ENCODE data around the gene CRYGD. TPM values are rescaled to one million over a fixed set of nuclear protein-coding genes. Genes with fewer than 3 reads are reported as not detected.
"Not testable (repeated sequence)": the region's sequence is repeated elsewhere in the genome, so short reads cannot be mapped to it uniquely, and the experiment has no call there.

Gene CRYGD
- total RNA-seq, 1 donor from 2014 or later, result not detected

DNA sequence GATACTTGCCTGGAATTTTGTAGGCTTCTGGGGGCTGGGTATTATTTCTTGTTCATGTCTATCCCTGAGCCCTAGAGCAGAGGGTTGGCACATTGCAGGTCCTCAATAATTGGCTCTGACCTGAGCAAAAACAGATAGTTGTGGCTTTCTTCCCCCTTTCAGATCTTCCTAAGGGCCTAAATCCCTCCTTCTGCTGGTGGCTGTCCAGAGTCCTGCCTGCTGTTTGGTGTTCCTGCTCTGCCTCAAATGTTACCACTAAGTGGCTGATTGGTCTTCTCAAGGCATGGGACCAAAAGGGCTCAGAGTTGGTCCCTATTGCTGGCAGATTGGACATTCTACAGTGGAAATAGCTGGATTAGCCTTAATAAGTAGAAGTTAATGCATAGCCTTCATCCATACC, 22.7 kb upstream of the CRYGD start:
- Mint-ChIP-seq H3K4me1 (ENCODE audit: low read depth) (peaks cover 9% of the 10 kb centered on the region), H3K27ac (no peak overlapping the region), H3K27me3 (no peaks in the 10 kb centered on the region), H3K4me3 (ENCODE audit: low read depth) (no peak overlapping the region), H3K36me3 (ENCODE audit: insufficient read depth) (no peaks in the 10 kb centered on the region), H3K9me3 (ENCODE audit: low read depth) (peaks cover 10% of the 10 kb centered on the region)
- TF ChIP-seq, protein P1, sequence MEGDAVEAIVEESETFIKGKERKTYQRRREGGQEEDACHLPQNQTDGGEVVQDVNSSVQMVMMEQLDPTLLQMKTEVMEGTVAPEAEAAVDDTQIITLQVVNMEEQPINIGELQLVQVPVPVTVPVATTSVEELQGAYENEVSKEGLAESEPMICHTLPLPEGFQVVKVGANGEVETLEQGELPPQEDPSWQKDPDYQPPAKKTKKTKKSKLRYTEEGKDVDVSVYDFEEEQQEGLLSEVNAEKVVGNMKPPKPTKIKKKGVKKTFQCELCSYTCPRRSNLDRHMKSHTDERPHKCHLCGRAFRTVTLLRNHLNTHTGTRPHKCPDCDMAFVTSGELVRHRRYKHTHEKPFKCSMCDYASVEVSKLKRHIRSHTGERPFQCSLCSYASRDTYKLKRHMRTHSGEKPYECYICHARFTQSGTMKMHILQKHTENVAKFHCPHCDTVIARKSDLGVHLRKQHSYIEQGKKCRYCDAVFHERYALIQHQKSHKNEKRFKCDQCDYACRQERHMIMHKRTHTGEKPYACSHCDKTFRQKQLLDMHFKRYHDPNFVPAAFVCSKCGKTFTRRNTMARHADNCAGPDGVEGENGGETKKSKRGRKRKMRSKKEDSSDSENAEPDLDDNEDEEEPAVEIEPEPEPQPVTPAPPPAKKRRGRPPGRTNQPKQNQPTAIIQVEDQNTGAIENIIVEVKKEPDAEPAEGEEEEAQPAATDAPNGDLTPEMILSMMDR (IDR thresholded peaks at IDR 0.05; ENCODE audit: unreplicated experiment), result no peak
- DNase-seq (ENCODE audit: low spot score, unreplicated experiment), result no peak

DNA sequence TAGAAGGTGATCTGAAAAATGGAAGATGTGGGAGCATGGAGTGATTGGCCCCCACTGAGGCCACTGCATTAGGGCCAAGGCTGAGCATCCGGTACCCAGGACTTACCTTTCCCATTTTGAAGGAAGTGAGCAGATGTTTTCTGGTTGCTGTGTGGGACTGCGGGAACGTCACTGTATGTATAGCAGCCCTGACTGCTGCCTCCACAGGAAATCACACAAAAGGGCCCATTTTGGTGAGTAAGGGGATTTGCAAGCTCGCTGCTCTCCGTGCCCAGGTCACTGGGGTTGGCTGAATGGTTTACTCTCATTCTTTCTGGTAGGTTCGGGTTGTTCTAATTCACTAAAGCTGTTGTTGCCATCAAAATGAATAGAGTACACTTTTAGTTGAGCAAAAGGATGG, 21.7 kb upstream of the CRYGD start, which contains the start of gene CRYGB:
CRYGB (minus strand) TSS at position 153 of the 400 bp plus-strand sequence; CDS start at position 115, 38 bp downstream.
- TF ChIP-seq, protein P1 (IDR thresholded peaks at IDR 0.05; ENCODE audit: unreplicated experiment), result no peak
- Mint-ChIP-seq H3K9me3 (ENCODE audit: low read depth) (peaks cover 6% of the 10 kb centered on the region), H3K36me3 (ENCODE audit: insufficient read depth) (no peaks in the 10 kb centered on the region), H3K27me3 (no peaks in the 10 kb centered on the region), H3K27ac (no peak within 1 kb of the TSS), H3K4me1 (ENCODE audit: low read depth) (peaks cover 9% of the 10 kb centered on the region), H3K4me3 (ENCODE audit: low read depth) (no peak within 1 kb of the TSS)
- no peak for DNase-seq (ENCODE audit: low spot score, unreplicated experiment)

DNA sequence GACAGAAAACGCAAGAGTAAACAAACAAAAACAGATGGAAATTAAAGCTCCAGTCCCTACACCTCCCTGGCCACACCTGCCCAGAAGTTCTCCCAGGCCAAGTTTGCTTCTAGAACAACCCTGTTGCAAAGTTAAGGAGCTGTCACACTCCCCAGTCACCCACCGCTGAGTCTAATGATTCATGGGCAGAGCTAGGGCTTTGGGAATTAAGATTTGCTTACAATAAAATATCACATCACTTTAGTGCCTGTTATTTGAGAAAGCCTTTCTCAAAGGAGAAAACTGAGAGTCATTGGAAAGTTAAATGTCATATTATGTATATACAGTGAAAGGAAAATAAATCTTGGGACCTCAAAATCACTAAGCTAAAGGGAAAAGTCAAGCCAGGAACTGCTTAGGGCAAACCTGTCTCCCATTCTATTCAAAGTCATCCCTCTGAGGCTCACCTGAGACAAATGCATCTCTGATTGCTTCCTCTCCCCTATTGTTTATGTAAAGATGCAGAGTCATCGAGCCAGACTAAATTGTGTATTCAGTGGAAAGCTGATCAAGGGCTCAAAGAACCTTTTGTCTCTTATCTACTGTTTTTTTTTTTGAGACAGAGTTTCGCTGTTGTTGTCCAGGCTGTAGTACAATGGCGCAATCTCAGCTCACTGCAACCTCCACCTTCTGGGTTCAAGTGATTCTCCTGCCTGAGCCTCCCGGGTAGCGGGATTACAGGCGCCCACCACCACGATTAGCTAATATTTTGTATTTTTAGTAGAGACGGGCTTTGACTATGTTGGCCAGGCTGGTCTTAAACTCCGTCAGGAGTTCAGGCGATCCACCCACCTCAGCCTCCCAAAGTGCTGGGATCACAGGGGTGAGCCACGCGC, 18.8 kb upstream of the CRYGD start:
- peaks cover 3% of the 10 kb centered on the region for H3K9me3 Mint-ChIP-seq (ENCODE audit: low read depth)
- H3K36me3 Mint-ChIP-seq (ENCODE audit: insufficient read depth), result no peaks in the 10 kb centered on the region
- H3K4me1 Mint-ChIP-seq (ENCODE audit: low read depth), result peaks cover 9% of the 10 kb centered on the region
- H3K27ac Mint-ChIP-seq, result peak overlapping the region; percentile 78
- TF ChIP-seq, protein P1 (IDR thresholded peaks at IDR 0.05; ENCODE audit: unreplicated experiment), result no peak
- no peak overlapping the region for H3K4me3 Mint-ChIP-seq (ENCODE audit: low read depth)
- no peak for DNase-seq (ENCODE audit: low spot score, unreplicated experiment)
- no peaks in the 10 kb centered on the region for H3K27me3 Mint-ChIP-seq

DNA sequence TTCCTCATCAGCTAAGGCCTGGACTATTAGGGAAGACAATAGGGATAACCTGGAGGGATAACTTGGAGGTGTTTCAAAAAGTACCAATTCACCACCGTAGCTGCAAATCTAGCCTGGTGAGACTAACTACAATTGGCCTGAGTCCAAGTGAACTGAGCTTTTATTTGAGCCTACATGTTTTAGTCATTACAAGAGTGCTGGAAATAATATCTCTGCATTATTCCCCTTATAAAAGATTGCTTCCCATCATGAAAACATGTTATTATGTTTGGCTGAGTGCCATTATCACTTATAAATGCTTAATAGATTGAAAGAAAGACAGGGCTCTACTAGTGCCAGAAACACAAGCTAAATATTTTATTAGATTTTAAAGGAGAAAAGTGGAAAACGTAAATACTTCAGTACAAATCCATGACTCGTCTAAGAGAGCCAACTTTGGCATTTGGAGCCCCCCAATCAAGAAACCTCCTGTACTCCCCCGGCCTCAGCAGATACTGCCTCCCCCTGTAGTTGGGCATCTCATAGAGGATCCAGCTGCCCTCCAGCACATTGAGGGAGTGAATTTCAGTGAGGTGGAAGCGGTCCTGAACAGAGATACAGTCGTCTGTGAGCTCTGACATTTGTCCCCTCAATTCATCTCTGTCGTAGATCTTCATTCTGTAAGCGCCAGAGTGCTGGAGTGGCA, 18.1 kb upstream of the CRYGD start:
- Mint-ChIP-seq H3K9me3 (ENCODE audit: low read depth) (peaks cover 8% of the 10 kb centered on the region), H3K36me3 (ENCODE audit: insufficient read depth) (no peaks in the 10 kb centered on the region), H3K27ac (peak overlapping the region; percentile 78), H3K4me1 (ENCODE audit: low read depth) (peaks cover 9% of the 10 kb centered on the region), H3K27me3 (no peaks in the 10 kb centered on the region), H3K4me3 (ENCODE audit: low read depth) (no peak overlapping the region)
- DNase-seq (ENCODE audit: low spot score, unreplicated experiment), result no peak
- TF ChIP-seq, protein P1 (IDR thresholded peaks at IDR 0.05; ENCODE audit: unreplicated experiment), result no peak

DNA sequence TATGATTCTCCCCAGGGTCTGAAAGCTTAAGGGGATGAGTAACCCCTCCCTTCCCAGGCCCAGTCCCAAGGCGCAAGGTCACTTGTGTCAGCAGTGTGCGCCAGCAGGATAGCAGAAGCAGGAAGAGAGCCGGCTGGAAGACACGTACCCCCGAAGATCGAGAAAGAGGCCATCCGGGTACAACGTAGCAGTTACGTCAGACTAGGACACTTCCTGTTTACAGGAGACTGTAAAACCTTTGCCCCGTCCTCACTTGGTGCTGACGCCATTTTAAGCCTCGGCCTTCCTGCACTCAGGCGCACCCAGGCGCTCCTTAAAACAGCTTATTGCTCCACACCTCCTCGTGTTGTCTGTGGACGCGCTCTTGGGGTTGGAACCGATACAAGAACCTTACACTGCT, 15.1 kb upstream of the CRYGD start:
- no peak for DNase-seq (ENCODE audit: low spot score, unreplicated experiment)
- TF ChIP-seq, protein P1 (IDR thresholded peaks at IDR 0.05; ENCODE audit: unreplicated experiment), result no peak
- H3K27ac Mint-ChIP-seq, result no peak overlapping the region
- peaks cover 8% of the 10 kb centered on the region for H3K9me3 Mint-ChIP-seq (ENCODE audit: low read depth)
- H3K36me3 Mint-ChIP-seq (ENCODE audit: insufficient read depth), result no peaks in the 10 kb centered on the region
- H3K27me3 Mint-ChIP-seq, result no peaks in the 10 kb centered on the region
- H3K4me1 Mint-ChIP-seq (ENCODE audit: low read depth), result peaks cover 26% of the 10 kb centered on the region
- no peak overlapping the region for H3K4me3 Mint-ChIP-seq (ENCODE audit: low read depth)

DNA sequence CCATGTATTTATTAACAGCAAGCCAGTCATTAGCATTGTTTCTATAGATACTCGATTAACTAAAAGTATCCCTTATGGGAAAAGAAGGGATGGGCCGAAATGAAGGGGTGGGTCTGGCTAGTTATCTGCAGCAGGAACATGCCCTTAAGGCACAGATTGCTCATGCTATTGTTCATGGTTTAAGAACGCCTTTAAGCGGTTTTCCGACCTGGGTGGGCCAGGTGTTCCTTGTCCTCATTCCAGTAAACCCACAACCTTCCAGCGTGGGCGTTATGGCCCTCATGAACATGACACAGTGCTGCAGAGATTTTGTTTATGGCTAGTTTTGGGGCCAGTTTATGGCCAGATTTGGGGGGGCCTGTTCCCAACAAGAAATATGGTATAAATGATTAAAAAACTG, 14.0 kb upstream of the CRYGD start:
- DNase-seq (ENCODE audit: low spot score, unreplicated experiment); H3K27ac Mint-ChIP-seq; H3K27me3 Mint-ChIP-seq; H3K36me3 Mint-ChIP-seq (ENCODE audit: insufficient read depth); H3K4me3 Mint-ChIP-seq (ENCODE audit: low read depth); H3K9me3 Mint-ChIP-seq (ENCODE audit: low read depth): not testable (repeated sequence)
- H3K4me1 Mint-ChIP-seq (ENCODE audit: low read depth), result peaks cover 25% of the 10 kb centered on the region

All from progenitor cell of endocrine pancreas (in vitro differentiated cells).